ENCODE data around the gene TNNC2. TPM values are rescaled to one million over a fixed set of nuclear protein-coding genes. Genes with fewer than 3 reads are reported as not detected.

TNNC2 gene
- total RNA-seq, 1 experiment from 2014 or later, result not detected

- TSS peak; percentile 49 for BruUV-seq (replicated peaks)
- H3K27me3 Mint-ChIP-seq (ENCODE audit: unreplicated experiment), result no peaks in the 10 kb centered on the region
- no peak overlapping the region for H3K27ac Mint-ChIP-seq (ENCODE audit: unreplicated experiment)
- peaks cover 31% of the 10 kb centered on the region for H3K36me3 Mint-ChIP-seq (ENCODE audit: insufficient read depth, unreplicated experiment)
- no peak for TF ChIP-seq CTCF (IDR thresholded peaks at IDR 0.05; ENCODE audit: unreplicated experiment)
- H3K9me3 Mint-ChIP-seq (ENCODE audit: low read depth, unreplicated experiment), result no peaks in the 10 kb centered on the region
- H3K4me1 Mint-ChIP-seq (ENCODE audit: low read depth, unreplicated experiment), result peaks cover 8% of the 10 kb centered on the region
- no peak overlapping the region for H3K4me3 Mint-ChIP-seq (ENCODE audit: low read depth, unreplicated experiment)
- no peak for DNase-seq
- CTCF ChIA-PET, result interaction anchor here (1.2 kb wide), 1 partner anchor 87 kb away, joined by 3 read pairs; no protein-coding TSS in a partner anchor
- intact Hi-C loops (cut with micrococcal nuclease; ENCODE audit: unreplicated experiment), result no loop called here
Observed at GRCh38 chr20:45835329-45835765, 8.2 kb upstream of the TNNC2 start.

GRCh38 chr20:45834797-45835161, 7.7 kb upstream of the TNNC2 start:
- Mint-ChIP-seq H3K4me1 (ENCODE audit: low read depth, unreplicated experiment) (peaks cover 8% of the 10 kb centered on the region), H3K36me3 (ENCODE audit: insufficient read depth, unreplicated experiment) (peaks cover 31% of the 10 kb centered on the region), H3K27ac (ENCODE audit: unreplicated experiment) (no peak overlapping the region), H3K4me3 (ENCODE audit: low read depth, unreplicated experiment) (peak overlapping the region; percentile 86), H3K9me3 (ENCODE audit: low read depth, unreplicated experiment) (no peaks in the 10 kb centered on the region), H3K27me3 (ENCODE audit: unreplicated experiment) (no peaks in the 10 kb centered on the region)
- CTCF ChIA-PET, result interaction anchor here (1.1 to 1.5 kb wide), 3 partner anchors 9 to 88 kb away, joined by 3 to 4 read pairs (median 3); no protein-coding TSS in a partner anchor
- TF ChIP-seq CTCF (IDR thresholded peaks at IDR 0.05; ENCODE audit: unreplicated experiment), result no peak
- intact Hi-C loops (cut with micrococcal nuclease; ENCODE audit: unreplicated experiment), result no loop called here
- DNase-seq, result no peak
- BruUV-seq (replicated peaks), result no TSS peak

- peak overlapping the region; percentile 86 for H3K4me3 Mint-ChIP-seq (ENCODE audit: low read depth, unreplicated experiment)
- BruUV-seq (replicated peaks), result no TSS peak
- CTCF ChIA-PET, result interaction anchor here (0.6 to 1.5 kb wide), 4 partner anchors 8 to 283 kb away, joined by 3 to 4 read pairs (median 3); no protein-coding TSS in a partner anchor
- peaks cover 8% of the 10 kb centered on the region for H3K4me1 Mint-ChIP-seq (ENCODE audit: low read depth, unreplicated experiment)
- peaks cover 31% of the 10 kb centered on the region for H3K36me3 Mint-ChIP-seq (ENCODE audit: insufficient read depth, unreplicated experiment)
- no peaks in the 10 kb centered on the region for H3K27me3 Mint-ChIP-seq (ENCODE audit: unreplicated experiment)
- TF ChIP-seq CTCF (IDR thresholded peaks at IDR 0.05; ENCODE audit: unreplicated experiment), result no peak
- peak; percentile 83 for DNase-seq
- H3K27ac Mint-ChIP-seq (ENCODE audit: unreplicated experiment), result peak overlapping the region; percentile 67
- intact Hi-C loops (cut with micrococcal nuclease; ENCODE audit: unreplicated experiment), result no loop called here
- H3K9me3 Mint-ChIP-seq (ENCODE audit: low read depth, unreplicated experiment), result no peaks in the 10 kb centered on the region
Observed at GRCh38 chr20:45833883-45834796, 7.0 kb upstream of the TNNC2 start.

GRCh38 chr20:45833030-45833882, 6.1 kb upstream of the TNNC2 start, which contains the start of gene SNX21:
Gene SNX21 (plus strand): TSS chr20:45833799. CDS start chr20:45833920, 121 bp downstream.
- H3K4me1 Mint-ChIP-seq (ENCODE audit: low read depth, unreplicated experiment), result peaks cover 8% of the 10 kb centered on the region
- no peaks in the 10 kb centered on the region for H3K9me3 Mint-ChIP-seq (ENCODE audit: low read depth, unreplicated experiment)
- H3K4me3 Mint-ChIP-seq (ENCODE audit: low read depth, unreplicated experiment), result peak within 1 kb of the TSS; percentile 86
- CTCF ChIA-PET, result interaction anchor here (1.1 to 1.5 kb wide), 2 partner anchors 8 to 9 kb away, joined by 3 to 4 read pairs; no protein-coding TSS in a partner anchor
- H3K27me3 Mint-ChIP-seq (ENCODE audit: unreplicated experiment), result no peaks in the 10 kb centered on the region
- no peak for TF ChIP-seq CTCF (IDR thresholded peaks at IDR 0.05; ENCODE audit: unreplicated experiment)
- no TSS peak for BruUV-seq (replicated peaks)
- H3K27ac Mint-ChIP-seq (ENCODE audit: unreplicated experiment), result peak within 1 kb of the TSS; percentile 67
- intact Hi-C loops (cut with micrococcal nuclease; ENCODE audit: unreplicated experiment), result no loop called here
- H3K36me3 Mint-ChIP-seq (ENCODE audit: insufficient read depth, unreplicated experiment), result peaks cover 31% of the 10 kb centered on the region
- peak; percentile 86 for DNase-seq

Data from Calu3 (cell line).